Endothelial cell of umbilical vein (primary cell): ENCODE results near the gene KCNQ5. TPM values are rescaled to one million over a fixed set of nuclear protein-coding genes. Genes with fewer than 3 reads are reported as not detected.

Experiments
- BruUV-seq: library from RNA; stranded (reverse); fragments of 400-500 nt; replicated peaks from 2 replicates; lab custom pipeline; 2021; lab: Mats Ljungman, UMichigan
- CTCF ChIA-PET: fragments of 300-600, 350-600 bp; sonication (Branson Sonifier 250); formaldehyde crosslinking; loops from one replicate; lab custom pipeline; 2021; ENCODE audit warnings: antibody characterized with exemption, inconsistent platforms; lab: Charles Lee
- POLR2A ChIA-PET: fragments of 300-600, 350-600 bp; sonication (Branson Sonifier 250); formaldehyde crosslinking; loops from one replicate; lab custom pipeline; 2021; ENCODE audit warnings: antibody characterized with exemption, inconsistent platforms; lab: Charles Lee
- DNase-seq: peaks from one replicate; pipeline ENCODE4 v3.0.0-alpha.2; 2011; ENCODE audit warnings: low read depth, low spot score
- FAIRE-seq: peaks from 2 replicates; lab custom pipeline; 2011; peaks lifted over from hg19 to GRCh38; lab: Jason Lieb, UNC
- H2AFZ ChIP-seq: 2 replicates; pipeline ENCODE4 v1.6.0; 2012; ENCODE audit warnings: low read depth, low read length, control low read depth, inconsistent platforms
- H3K27ac ChIP-seq: 2 replicates; pipeline ENCODE4 v1.5.1; 2011; ENCODE audit warnings: low read depth, mild to moderate bottlenecking, control low read depth, low read length, moderate library complexity; ENCODE audit not compliant: insufficient read depth
- H3K27me3 ChIP-seq, 2 experiments: 2 replicates each; pipeline versions ENCODE4 v1.6.0 to v1.6.1; 2011; ENCODE audit warnings: low read length in 2 of 2, mixed read lengths in 1 of 2; ENCODE audit not compliant: control insufficient read depth in 2 of 2, insufficient read depth in 2 of 2
- H3K36me3 ChIP-seq, 2 experiments: 2 replicates in 1 of 2; 3 replicates in 1 of 2; pipeline ENCODE4 v1.5.1; 2011; ENCODE audit warnings: low read length in 2 of 2, mild to moderate bottlenecking in 1 of 2, moderate library complexity in 1 of 2; ENCODE audit not compliant: control insufficient read depth in 2 of 2, insufficient read depth in 2 of 2; ENCODE audit errors: extremely low read depth in 1 of 2
- H3K4me1 ChIP-seq: 3 replicates; pipeline ENCODE4 v1.5.1; 2011; ENCODE audit warnings: mild to moderate bottlenecking, low read length; ENCODE audit not compliant: control insufficient read depth, insufficient read depth; ENCODE audit errors: extremely low read depth
- H3K4me2 ChIP-seq: 2 replicates; pipeline ENCODE4 v1.6.1; 2011; ENCODE audit warnings: low read length, control low read depth, mixed read lengths; ENCODE audit not compliant: insufficient read depth
- H3K4me3 ChIP-seq, 3 experiments: fragments of 200-600 bp in 1 of 3; sonication (generic), shearing (Covaris generic) in 1 of 3; replicated peaks in 1 of 3; 2 replicates each; pipeline ENCODE4 v1.5.1; 2011 to 2016; ENCODE audit warnings: control low read depth in 3 of 3, low read length in 3 of 3, mild to moderate bottlenecking in 2 of 3, inconsistent platforms in 1 of 3, low read depth in 1 of 3, moderate library complexity in 1 of 3; ENCODE audit not compliant: insufficient read depth in 1 of 3
- H3K79me2 ChIP-seq: 2 replicates; pipeline ENCODE4 v1.6.0; 2012; ENCODE audit warnings: low read length, inconsistent platforms; ENCODE audit not compliant: control insufficient read depth, insufficient read depth
- H3K9ac ChIP-seq: replicated peaks from 2 replicates; pipeline ENCODE3; 2011; ENCODE audit warnings: low read length, control low read depth; ENCODE audit not compliant: insufficient read depth; ENCODE audit errors: extremely low read depth
- H3K9me1 ChIP-seq: replicated peaks from 3 replicates; pipeline ENCODE4 v1.6.0; 2011; ENCODE audit warnings: mild to moderate bottlenecking, low read length; ENCODE audit not compliant: control insufficient read depth, insufficient read depth; ENCODE audit errors: extremely low read depth
- H3K9me3 ChIP-seq: replicated peaks from 2 replicates; pipeline ENCODE4 v1.5.1; 2012; ENCODE audit warnings: low read length, inconsistent platforms; ENCODE audit not compliant: control insufficient read depth, insufficient read depth
- H4K20me1 ChIP-seq: replicated peaks from 2 replicates; pipeline ENCODE3; 2011; ENCODE audit warnings: mild to moderate bottlenecking, low read length; ENCODE audit not compliant: control insufficient read depth, insufficient read depth; ENCODE audit errors: extremely low read depth
- EZH2 ChIP-seq: IDR thresholded peaks from 2 replicates; pipeline ENCODE4 v1.6.1; 2012; ENCODE audit warnings: borderline replicate concordance, low read depth, mild to moderate bottlenecking, moderate library complexity, low read length, inconsistent platforms; ENCODE audit not compliant: severe bottlenecking
- FOS ChIP-seq: IDR thresholded peaks from 2 replicates; pipeline ENCODE4 v1.6.1; 2011; ENCODE audit warnings: mild to moderate bottlenecking, low read length, moderate library complexity, borderline replicate concordance; ENCODE audit not compliant: insufficient read depth
- GATA2 ChIP-seq: IDR thresholded peaks from 2 replicates; pipeline ENCODE4 v1.7.0; 2011; ENCODE audit warnings: low read depth, mild to moderate bottlenecking, moderate library complexity, mixed read lengths, low read length; ENCODE audit not compliant: insufficient read length, insufficient read depth
- JUN ChIP-seq: IDR thresholded peaks from 2 replicates; pipeline ENCODE4 v1.6.1; 2011; ENCODE audit warnings: borderline replicate concordance, low read depth; ENCODE audit not compliant: insufficient read length, insufficient read depth
- MYC ChIP-seq: IDR thresholded peaks from one replicate; pipeline ENCODE4 v1.6.1; 2011; ENCODE audit warnings: mild to moderate bottlenecking, low read depth, low read length
- POLR2A ChIP-seq: IDR thresholded peaks from 2 replicates; pipeline ENCODE4 v1.6.1; 2012; ENCODE audit warnings: low read depth, mild to moderate bottlenecking, control low read depth, low read length
- POLR2AphosphoS5 ChIP-seq: IDR thresholded peaks from 2 replicates; pipeline ENCODE4 v1.6.1; 2012; ENCODE audit warnings: low read depth, mild to moderate bottlenecking, control low read depth, low read length, moderate library complexity; ENCODE audit not compliant: insufficient read depth
- dilution Hi-C: fragments of 300-500 bp; cut with MboI; formaldehyde crosslinking; loops from one replicate; pipeline ENCODE4 v1.15.0; 2019; ENCODE audit warnings: low sequenced_read_pairs; ENCODE audit not compliant: extremely low pct_ligation_motif_present
- intact Hi-C: fragments of 100-400 bp; cut with micrococcal nuclease; formaldehyde crosslinking; loops from one replicate; pipeline ENCODE4 v1.10.0; 2022
- polyA plus RNA-seq, 4 experiments: library from polyadenylated mRNA; depleted of rRNA in 3 of 4; stranded (reverse) in 3 of 4; unstranded in 1 of 4; fragments of >200 nt; gene quantifications; 2 replicates each; pipeline versions ENCODE4 v1.2.1 to v1.2.3, GENCODE V29; 2011 to 2012; ENCODE audit warnings: missing spikeins in 1 of 4
- total RNA-seq: library from RNA; stranded (reverse); gene quantifications from 2 replicates; pipeline ENCODE4 v1.2.3, GENCODE V29; 2021
- TF ChIP-seq, protein P1 (sequence below): IDR thresholded peaks from 2 replicates; pipeline ENCODE4 v1.6.1; 2011; ENCODE audit not compliant: insufficient read depth, insufficient read length
- TF ChIP-seq, protein P2 (sequence below), 2 donors: IDR thresholded peaks; 1 replicate in 1 of 2; 2 replicates in 1 of 2; pipeline ENCODE4 v1.5.1; 2011; ENCODE audit warnings: low read length in 2 of 2, mild to moderate bottlenecking in 2 of 2, moderate library complexity in 2 of 2, control low read depth in 1 of 2, inconsistent platforms in 1 of 2, low read depth in 1 of 2; ENCODE audit not compliant: insufficient read depth in 1 of 2; ENCODE audit errors: extremely low read depth in 1 of 2

The KCNQ5 gene
- total and polyA plus RNA-seq, 2 donors (not counting 3 experiments of a cell fraction or from before 2014, with no cell fraction given) = 0.22 TPM; not detected in 1

DNA sequence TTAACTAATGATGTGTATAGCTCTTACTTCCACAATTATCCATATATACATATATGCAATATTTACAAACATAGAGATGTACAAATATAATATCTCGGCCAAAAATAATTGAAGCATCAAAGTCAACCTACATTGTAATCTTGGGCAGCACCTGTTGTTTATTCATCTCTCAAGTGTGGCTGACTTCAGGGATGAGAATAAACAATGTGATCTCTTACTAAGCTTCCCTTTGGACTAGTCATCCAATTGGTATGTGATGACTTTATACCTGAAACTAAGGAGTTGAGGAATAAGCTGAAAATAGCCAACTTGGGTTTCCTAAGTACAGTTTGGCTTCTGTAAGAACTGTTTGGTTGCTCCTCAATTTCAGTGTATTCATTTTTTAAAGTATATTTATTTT lies 346.8 kb downstream of the KCNQ5 start:
- Histone ChIP-seq H3K36me3 (no peaks in the 10 kb centered on the region), H3K4me3 (no peak overlapping the region), H3K27ac (no peak overlapping the region), H3K9me3 (no peaks in the 10 kb centered on the region), H4K20me1 (no peaks in the 10 kb centered on the region), H3K79me2 (no peaks in the 10 kb centered on the region), H3K27me3 (no peaks in the 10 kb centered on the region), H3K4me2 (peak overlapping the region; percentile 35), H3K9ac (no peak overlapping the region), H3K9me1 (no peaks in the 10 kb centered on the region), H2AFZ (no peak overlapping the region), H3K4me1 (peaks cover 18% of the 10 kb centered on the region)
- ChIA-PET CTCF (interaction anchor here (0.7 kb wide), 1 partner anchor 107 kb away, joined by 3 read pairs; no protein-coding TSS in a partner anchor), POLR2A (no interaction called here)
- DNase-seq = peak; percentile 69
- no peak for FAIRE-seq
- intact Hi-C loops (no loop called here), dilution Hi-C loops (no loop called here)
- BruUV-seq = no TSS peak
- TF ChIP-seq JUN (peak; percentile 87), MYC (no peak), FOS (peak; percentile 86), GATA2 (peak; percentile 39), EZH2 (no peak)

DNA sequence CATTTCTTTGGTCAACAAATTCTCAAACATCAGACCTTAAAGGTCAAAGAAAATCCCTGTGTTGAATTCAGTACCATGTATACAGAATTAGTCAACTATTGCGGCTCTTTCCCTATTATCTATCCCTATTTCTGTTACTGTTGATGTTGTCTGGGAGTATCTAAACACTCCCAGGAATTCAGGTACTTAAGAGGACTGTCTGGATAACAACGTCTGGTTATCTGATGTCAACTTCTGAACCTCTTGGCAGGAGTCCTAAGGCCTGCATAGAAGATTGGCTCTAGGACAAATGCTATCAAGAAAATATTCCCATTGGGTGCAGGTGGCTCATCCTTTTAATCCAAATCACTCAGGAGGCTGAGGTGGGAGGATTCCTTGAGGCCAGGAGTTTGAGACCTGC lies 347.8 kb downstream of the KCNQ5 start:
- ChIA-PET CTCF (no interaction called here), POLR2A (no interaction called here)
- H3K4me1 ChIP-seq = peaks cover 18% of the 10 kb centered on the region
- no peaks in the 10 kb centered on the region for H3K79me2 ChIP-seq
- no peaks in the 10 kb centered on the region for H3K9me3 ChIP-seq
- no peak overlapping the region for H3K4me3 ChIP-seq
- H3K27me3 ChIP-seq = no peaks in the 10 kb centered on the region
- no TSS peak for BruUV-seq
- H3K36me3 ChIP-seq = no peaks in the 10 kb centered on the region
- no peak overlapping the region for H3K4me2 ChIP-seq
- dilution Hi-C loops (no loop called here), intact Hi-C loops (no loop called here)
- DNase-seq (no peak), FAIRE-seq (no peak)
- H3K9me1 ChIP-seq = no peaks in the 10 kb centered on the region
- H4K20me1 ChIP-seq = no peaks in the 10 kb centered on the region
- H3K27ac ChIP-seq = no peak overlapping the region
- TF ChIP-seq POLR2AphosphoS5 (no peak), POLR2A (no peak), JUN (no peak), FOS (no peak), EZH2 (no peak), MYC (no peak), GATA2 (no peak)
- TF ChIP-seq, protein P1, sequence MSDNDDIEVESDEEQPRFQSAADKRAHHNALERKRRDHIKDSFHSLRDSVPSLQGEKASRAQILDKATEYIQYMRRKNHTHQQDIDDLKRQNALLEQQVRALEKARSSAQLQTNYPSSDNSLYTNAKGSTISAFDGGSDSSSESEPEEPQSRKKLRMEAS = no peak
- TF ChIP-seq, protein P2, sequence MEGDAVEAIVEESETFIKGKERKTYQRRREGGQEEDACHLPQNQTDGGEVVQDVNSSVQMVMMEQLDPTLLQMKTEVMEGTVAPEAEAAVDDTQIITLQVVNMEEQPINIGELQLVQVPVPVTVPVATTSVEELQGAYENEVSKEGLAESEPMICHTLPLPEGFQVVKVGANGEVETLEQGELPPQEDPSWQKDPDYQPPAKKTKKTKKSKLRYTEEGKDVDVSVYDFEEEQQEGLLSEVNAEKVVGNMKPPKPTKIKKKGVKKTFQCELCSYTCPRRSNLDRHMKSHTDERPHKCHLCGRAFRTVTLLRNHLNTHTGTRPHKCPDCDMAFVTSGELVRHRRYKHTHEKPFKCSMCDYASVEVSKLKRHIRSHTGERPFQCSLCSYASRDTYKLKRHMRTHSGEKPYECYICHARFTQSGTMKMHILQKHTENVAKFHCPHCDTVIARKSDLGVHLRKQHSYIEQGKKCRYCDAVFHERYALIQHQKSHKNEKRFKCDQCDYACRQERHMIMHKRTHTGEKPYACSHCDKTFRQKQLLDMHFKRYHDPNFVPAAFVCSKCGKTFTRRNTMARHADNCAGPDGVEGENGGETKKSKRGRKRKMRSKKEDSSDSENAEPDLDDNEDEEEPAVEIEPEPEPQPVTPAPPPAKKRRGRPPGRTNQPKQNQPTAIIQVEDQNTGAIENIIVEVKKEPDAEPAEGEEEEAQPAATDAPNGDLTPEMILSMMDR (IDR thresholded peaks at IDR 0.05; ENCODE audit: extremely low read depth in 1 of 2, insufficient read depth in 1 of 2, low read depth in 1 of 2, low read length in 2 of 2) = no peak
- no peak overlapping the region for H3K9ac ChIP-seq
- H2AFZ ChIP-seq = no peak overlapping the region
